ENCODE data around the gene CHIT1.

CHIT1 gene

DNA sequence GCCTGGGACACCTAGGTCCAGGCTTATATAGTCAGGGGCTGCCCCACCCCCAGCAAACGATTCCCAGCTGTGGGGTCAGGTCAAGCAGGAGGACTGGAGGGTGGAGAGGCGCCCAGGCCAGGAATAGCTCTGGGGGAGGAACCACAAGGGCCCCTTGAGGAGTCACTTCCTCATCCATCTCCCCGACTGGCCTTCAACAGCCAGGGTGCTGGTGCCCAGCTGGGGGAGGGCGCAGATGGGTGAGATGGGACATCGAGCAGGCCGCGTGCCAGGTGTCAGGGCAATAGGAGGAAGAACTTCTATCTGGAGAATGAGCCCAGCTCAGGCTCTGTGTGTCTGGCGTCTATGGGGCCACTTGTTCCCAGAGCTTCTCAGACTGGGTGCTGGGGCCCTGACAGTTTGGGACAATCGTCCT is 53.6 kb downstream of the CHIT1 start:
- TF ChIP-seq, protein P1, sequence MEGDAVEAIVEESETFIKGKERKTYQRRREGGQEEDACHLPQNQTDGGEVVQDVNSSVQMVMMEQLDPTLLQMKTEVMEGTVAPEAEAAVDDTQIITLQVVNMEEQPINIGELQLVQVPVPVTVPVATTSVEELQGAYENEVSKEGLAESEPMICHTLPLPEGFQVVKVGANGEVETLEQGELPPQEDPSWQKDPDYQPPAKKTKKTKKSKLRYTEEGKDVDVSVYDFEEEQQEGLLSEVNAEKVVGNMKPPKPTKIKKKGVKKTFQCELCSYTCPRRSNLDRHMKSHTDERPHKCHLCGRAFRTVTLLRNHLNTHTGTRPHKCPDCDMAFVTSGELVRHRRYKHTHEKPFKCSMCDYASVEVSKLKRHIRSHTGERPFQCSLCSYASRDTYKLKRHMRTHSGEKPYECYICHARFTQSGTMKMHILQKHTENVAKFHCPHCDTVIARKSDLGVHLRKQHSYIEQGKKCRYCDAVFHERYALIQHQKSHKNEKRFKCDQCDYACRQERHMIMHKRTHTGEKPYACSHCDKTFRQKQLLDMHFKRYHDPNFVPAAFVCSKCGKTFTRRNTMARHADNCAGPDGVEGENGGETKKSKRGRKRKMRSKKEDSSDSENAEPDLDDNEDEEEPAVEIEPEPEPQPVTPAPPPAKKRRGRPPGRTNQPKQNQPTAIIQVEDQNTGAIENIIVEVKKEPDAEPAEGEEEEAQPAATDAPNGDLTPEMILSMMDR (IDR thresholded peaks at IDR 0.05; ENCODE audit: borderline replicate concordance, insufficient read depth, low read depth, low read length): no peak
- H3K4me3 ChIP-seq (ENCODE audit: low read depth, low read length): no peak overlapping the region

DNA sequence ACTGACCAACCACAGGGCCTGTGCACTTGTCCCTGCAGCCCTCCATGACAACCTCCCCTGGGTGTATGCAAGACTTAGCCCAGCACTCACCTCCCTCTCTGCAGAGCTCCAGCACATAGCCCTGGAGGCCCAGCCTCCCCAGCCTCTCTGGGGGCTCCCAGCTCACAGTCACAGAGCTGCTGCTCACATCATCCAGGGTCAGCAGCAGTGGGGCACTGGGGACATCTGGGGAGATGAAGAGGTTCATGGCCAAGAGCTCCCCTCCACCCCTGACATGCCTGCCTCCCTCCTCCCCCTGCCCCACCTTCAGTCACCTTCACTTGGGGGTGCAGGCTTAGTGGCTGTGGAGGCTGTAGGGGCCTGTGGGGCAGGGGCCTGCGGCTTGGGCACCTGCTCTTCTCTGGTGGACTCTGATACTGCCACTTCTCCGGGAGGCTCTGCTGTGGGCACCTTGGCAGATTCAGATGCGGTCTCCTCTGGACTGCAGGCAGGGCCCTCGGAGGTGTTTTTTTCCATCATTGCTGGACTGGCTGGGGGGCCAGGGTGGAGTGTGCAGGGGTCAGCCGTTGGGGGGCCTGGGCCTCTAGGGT is 54.1 kb downstream of the CHIT1 start, which contains the start of gene MYBPH:
Gene MYBPH, minus strand, starts transcription at position 590 of the 590 bp plus-strand sequence. Its CDS starts 71 bp downstream, at position 519.
- TF ChIP-seq, protein P1 (IDR thresholded peaks at IDR 0.05; ENCODE audit: borderline replicate concordance, insufficient read depth, low read depth, low read length): no peak
- H3K4me3 ChIP-seq (ENCODE audit: low read depth, low read length): no peak within 1 kb of the TSS

DNA sequence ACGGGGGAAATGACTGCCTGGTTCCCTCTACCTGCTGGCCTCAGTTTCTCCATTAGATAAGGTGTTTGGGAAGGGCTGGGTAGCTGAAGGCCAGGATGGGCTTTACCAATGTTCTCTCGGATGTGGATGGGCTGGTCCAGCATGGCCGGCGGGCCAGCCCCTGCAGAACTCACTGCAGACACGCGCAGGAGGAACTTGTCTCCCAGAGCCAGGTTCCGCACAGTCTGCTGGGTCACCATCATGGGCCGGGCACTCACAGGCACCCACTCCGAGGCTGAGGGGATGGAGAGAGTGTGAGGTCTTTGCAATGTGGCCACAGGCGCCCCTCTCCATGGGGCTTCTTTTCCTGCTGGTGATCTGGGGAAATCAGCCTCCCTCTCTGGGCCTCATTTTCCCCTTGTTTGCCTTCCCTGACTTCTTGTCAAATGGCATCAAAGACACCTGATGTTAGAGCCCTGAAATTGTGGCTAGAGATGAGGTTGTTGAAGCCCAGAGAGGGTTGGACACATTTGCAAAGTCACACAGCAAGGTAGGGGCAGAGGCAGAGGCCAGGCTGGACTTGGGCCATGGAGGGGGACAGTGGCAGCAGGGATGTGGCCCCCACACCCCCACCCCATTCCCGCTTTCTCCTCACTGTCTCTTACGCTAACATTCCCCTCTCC is 55.0 kb downstream of the CHIT1 start:
- H3K4me3 ChIP-seq (ENCODE audit: low read depth, low read length): no peak overlapping the region
- TF ChIP-seq, protein P1 (IDR thresholded peaks at IDR 0.05; ENCODE audit: borderline replicate concordance, insufficient read depth, low read depth, low read length): no peak

DNA sequence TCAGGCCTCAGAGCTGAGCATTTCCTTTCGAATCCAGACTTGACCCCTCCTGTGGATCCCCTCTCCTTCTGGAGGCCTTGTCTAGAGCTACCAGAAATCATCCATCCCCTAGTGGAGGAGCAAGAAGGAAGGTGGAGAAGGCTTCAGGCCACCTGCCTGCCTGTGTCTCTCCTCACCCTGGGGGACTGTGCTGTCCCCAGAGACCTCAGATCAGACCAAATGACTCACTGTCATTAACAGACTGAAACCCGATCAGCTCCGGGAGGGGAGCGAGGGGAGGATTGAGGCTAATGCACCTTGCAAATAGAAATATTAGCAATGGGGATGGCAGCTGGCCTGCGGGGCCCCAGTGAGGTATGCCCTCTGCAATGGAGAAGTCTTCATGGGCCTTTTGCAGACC is 55.9 kb downstream of the CHIT1 start:
- TF ChIP-seq, protein P1 (IDR thresholded peaks at IDR 0.05; ENCODE audit: borderline replicate concordance, insufficient read depth, low read depth, low read length): no peak
- no peak overlapping the region for H3K4me3 ChIP-seq (ENCODE audit: low read depth, low read length)

DNA sequence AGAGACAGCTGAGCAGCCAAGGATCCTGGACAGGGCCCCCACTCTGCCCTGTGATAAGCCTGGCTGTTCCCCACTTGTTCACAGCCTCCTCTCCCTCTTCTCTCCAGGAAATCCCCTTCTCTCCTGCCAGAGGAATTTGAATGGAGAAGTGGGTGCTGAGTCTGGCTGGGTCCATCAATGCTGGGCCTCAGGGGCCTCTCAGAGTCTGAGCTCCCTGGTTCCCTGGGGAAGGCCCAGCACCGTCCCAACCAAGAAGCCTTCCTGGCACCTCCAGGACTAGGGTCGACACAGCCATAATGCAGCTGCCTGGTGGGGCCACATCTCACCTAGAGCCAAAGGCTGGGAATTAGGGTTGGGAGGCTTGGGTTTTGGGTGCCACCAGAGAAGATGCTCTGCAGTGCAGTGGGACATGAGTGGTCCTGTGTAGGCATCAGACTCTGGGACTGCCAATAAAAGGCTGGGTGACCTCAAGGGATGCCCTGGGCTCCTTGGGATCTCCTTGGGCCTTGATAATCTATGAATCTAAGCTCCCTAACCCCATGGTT is 56.4 kb downstream of the CHIT1 start:
- TF ChIP-seq, protein P1 (IDR thresholded peaks at IDR 0.05; ENCODE audit: borderline replicate concordance, insufficient read depth, low read depth, low read length): no peak

DNA sequence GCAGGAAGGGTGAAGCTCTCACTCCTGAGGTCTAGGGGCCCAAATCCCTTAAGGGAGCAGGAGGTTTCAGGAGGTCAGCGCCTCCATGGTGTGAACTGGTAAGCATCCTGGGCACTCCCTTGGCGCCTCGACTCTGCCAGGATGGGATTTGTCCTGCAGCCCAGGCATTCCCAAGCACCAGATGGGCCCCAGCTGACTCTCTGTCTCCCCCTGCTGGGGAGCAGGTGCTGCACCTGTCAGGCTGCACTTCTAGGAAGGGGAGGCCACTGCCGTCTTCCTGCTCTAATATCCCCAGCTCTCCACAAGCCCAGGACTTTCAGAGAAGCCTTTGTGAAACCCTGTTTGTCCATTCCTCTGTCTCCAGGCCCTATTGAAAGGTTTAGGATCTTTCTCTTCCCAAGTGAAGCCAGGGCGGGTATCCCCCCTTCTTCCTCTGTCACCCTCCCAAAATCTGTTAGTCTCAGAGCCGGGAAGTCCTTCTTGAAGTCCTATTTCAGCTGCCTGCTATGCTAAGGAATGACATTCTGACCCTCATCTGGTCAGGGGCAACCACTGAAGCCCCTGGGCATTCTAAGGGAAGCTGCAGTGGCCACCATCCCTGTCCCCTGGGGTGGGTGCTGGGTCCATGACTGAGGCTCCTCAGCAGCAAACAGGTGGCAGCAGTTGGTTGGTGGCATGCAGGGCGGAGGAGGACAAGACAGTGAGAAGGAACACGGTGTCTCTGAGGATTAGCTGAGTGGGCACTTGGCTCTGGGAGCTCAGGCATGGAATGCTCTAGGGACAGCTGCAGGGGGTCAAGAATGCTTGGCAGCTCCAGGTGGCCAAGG is 57.1 kb downstream of the CHIT1 start:
- no peak overlapping the region for H3K4me3 ChIP-seq (ENCODE audit: low read depth, low read length)
- TF ChIP-seq, protein P1 (IDR thresholded peaks at IDR 0.05; ENCODE audit: borderline replicate concordance, insufficient read depth, low read depth, low read length): peak; percentile 98

More for the DNA sequence above, 56.4 kb downstream of the CHIT1 start:
- no peak overlapping the region for H3K4me3 ChIP-seq (ENCODE audit: low read depth, low read length)
